ENCODE results near the gene TMX4.

- TF ChIP-seq CTCF (IDR thresholded peaks at IDR 0.05), result no peak
- TF ChIP-seq POLR2A (IDR thresholded peaks at IDR 0.05), result no peak
Measured at GRCh38 chr20:8033151-8033841, 13.7 kb upstream of the TMX4 start.
